8988T (cell line): ENCODE results near the gene SNAP91.

Experiments
- DNase-seq: peaks from one replicate; pipeline ENCODE4 v3.0.0; 2011

SNAP91 gene

GRCh38 chr6:83536647-83537589, 172.0 kb downstream of the SNAP91 start:
- no peak for DNase-seq

GRCh38 chr6:83536034-83536646, 172.8 kb downstream of the SNAP91 start:
- DNase-seq = no peak

GRCh38 chr6:83518816-83519480, 190.0 kb downstream of the SNAP91 start:
- DNase-seq = no peak

- DNase-seq = no peak
Observed at GRCh38 chr6:83517500-83517899, 191.4 kb downstream of the SNAP91 start.

GRCh38 chr6:83514866-83515466, 193.9 kb downstream of the SNAP91 start:
- peak; percentile 10 for DNase-seq

GRCh38 chr6:83514466-83514865, 194.4 kb downstream of the SNAP91 start:
- no peak for DNase-seq

- peak; percentile 13 for DNase-seq
Observed at GRCh38 chr6:83511901-83512681, 196.8 kb downstream of the SNAP91 start, which contains the start of gene PRSS35. TSS of gene PRSS35 (plus strand) at chr6:83512534. CDS start at chr6:83523442, 10,908 bp downstream.

GRCh38 chr6:83511266-83511665, 197.6 kb downstream of the SNAP91 start:
- DNase-seq = no peak

GRCh38 chr6:83510791-83511190, 198.1 kb downstream of the SNAP91 start:
- DNase-seq = no peak

GRCh38 chr6:83509441-83509840, 199.5 kb downstream of the SNAP91 start:
- DNase-seq = no peak

- no peak for DNase-seq
Observed at GRCh38 chr6:83505356-83505755, 203.5 kb downstream of the SNAP91 start.
